Mucosa of stomach (tissue), 1 donor: ENCODE measurements around the gene EDEM2.
A peak's percentile ranks its signal among the peaks of the same experiment; 100 is the strongest.
"Not testable (repeated sequence)": the region's sequence is repeated elsewhere in the genome, so short reads cannot be mapped to it uniquely, and the experiment has no call there.

Experiments used
- H3K27me3 ChIP-seq: one replicate; pipeline ENCODE4 v1.7.0; 2013; ENCODE audit warnings: mild to moderate bottlenecking, low read length; ENCODE audit not compliant: control insufficient read depth, insufficient read depth
- H3K36me3 ChIP-seq: one replicate; pipeline ENCODE4 v1.7.0; 2013; ENCODE audit warnings: low read length; ENCODE audit not compliant: control insufficient read depth, insufficient read depth
- H3K4me1 ChIP-seq: one replicate; pipeline ENCODE4 v1.7.0; 2013; ENCODE audit warnings: mild to moderate bottlenecking, low read length; ENCODE audit not compliant: control insufficient read depth, insufficient read depth
- H3K4me3 ChIP-seq: one replicate; pipeline ENCODE4 v1.7.0; 2013; ENCODE audit warnings: low read length
- H3K9ac ChIP-seq: one replicate; pipeline ENCODE4 v1.7.0; 2013; ENCODE audit warnings: mild to moderate bottlenecking, low read length, moderate library complexity
- H3K9me3 ChIP-seq: one replicate; pipeline ENCODE4 v1.7.0; 2013; ENCODE audit warnings: mild to moderate bottlenecking, low read length, moderate library complexity; ENCODE audit not compliant: control insufficient read depth
- donor health status: Pancreatic carcinoma.

The EDEM2 gene

GRCh38 chr20:35091816-35092523, 55.2 kb downstream of the EDEM2 start:
- Histone ChIP-seq H3K9ac (peak overlapping the region; percentile 76), H3K9me3 (no peaks in the 10 kb centered on the region), H3K27me3 (no peaks in the 10 kb centered on the region), H3K4me3 (peak overlapping the region; percentile 60), H3K36me3 (no peaks in the 10 kb centered on the region), H3K4me1 (peaks cover 19% of the 10 kb centered on the region)

GRCh38 chr20:35088231-35089145, 58.6 kb downstream of the EDEM2 start:
- no peaks in the 10 kb centered on the region for H3K27me3 ChIP-seq
- no peaks in the 10 kb centered on the region for H3K9me3 ChIP-seq
- no peak overlapping the region for H3K4me3 ChIP-seq
- H3K4me1 ChIP-seq: peaks cover 30% of the 10 kb centered on the region
- no peak overlapping the region for H3K9ac ChIP-seq
- no peaks in the 10 kb centered on the region for H3K36me3 ChIP-seq

- H3K9ac ChIP-seq: no peak overlapping the region
- peaks cover 25% of the 10 kb centered on the region for H3K4me1 ChIP-seq
- no peaks in the 10 kb centered on the region for H3K27me3 ChIP-seq
- H3K9me3 ChIP-seq: no peaks in the 10 kb centered on the region
- H3K4me3 ChIP-seq: no peak overlapping the region
- no peaks in the 10 kb centered on the region for H3K36me3 ChIP-seq
These were observed 59.3 kb downstream of the EDEM2 start for GRCh38 chr20:35087791-35088190.

GRCh38 chr20:35087355-35087754, 59.8 kb downstream of the EDEM2 start:
- H3K4me1 ChIP-seq: peaks cover 25% of the 10 kb centered on the region
- H3K9me3 ChIP-seq: no peaks in the 10 kb centered on the region
- H3K9ac ChIP-seq: no peak overlapping the region
- H3K27me3 ChIP-seq: no peaks in the 10 kb centered on the region
- H3K4me3 ChIP-seq: no peak overlapping the region
- H3K36me3 ChIP-seq: no peaks in the 10 kb centered on the region

GRCh38 chr20:35085477-35086225, 61.5 kb downstream of the EDEM2 start:
- no peak overlapping the region for H3K4me3 ChIP-seq
- H3K9me3 ChIP-seq: no peaks in the 10 kb centered on the region
- H3K9ac ChIP-seq: no peak overlapping the region
- H3K27me3 ChIP-seq: no peaks in the 10 kb centered on the region
- no peaks in the 10 kb centered on the region for H3K36me3 ChIP-seq
- H3K4me1 ChIP-seq: peaks cover 13% of the 10 kb centered on the region

GRCh38 chr20:35084998-35085397, 62.1 kb downstream of the EDEM2 start:
- no peak overlapping the region for H3K4me3 ChIP-seq
- H3K9ac ChIP-seq: no peak overlapping the region
- no peaks in the 10 kb centered on the region for H3K36me3 ChIP-seq
- H3K27me3 ChIP-seq: no peaks in the 10 kb centered on the region
- H3K9me3 ChIP-seq: no peaks in the 10 kb centered on the region
- H3K4me1 ChIP-seq: peaks cover 11% of the 10 kb centered on the region

GRCh38 chr20:35080348-35080642, 66.8 kb downstream of the EDEM2 start:
- H3K27me3 ChIP-seq, H3K36me3 ChIP-seq, H3K4me1 ChIP-seq, H3K9ac ChIP-seq, H3K4me3 ChIP-seq, H3K9me3 ChIP-seq: not testable (repeated sequence)

- no peaks in the 10 kb centered on the region for H3K4me1 ChIP-seq
- no peaks in the 10 kb centered on the region for H3K9me3 ChIP-seq
- no peak overlapping the region for H3K4me3 ChIP-seq
- H3K27me3 ChIP-seq: no peaks in the 10 kb centered on the region
- peaks cover 6% of the 10 kb centered on the region for H3K36me3 ChIP-seq
- no peak overlapping the region for H3K9ac ChIP-seq
These were observed 67.4 kb downstream of the EDEM2 start for GRCh38 chr20:35079472-35080347.

GRCh38 chr20:35077872-35078271, 69.3 kb downstream of the EDEM2 start:
- H3K27me3 ChIP-seq: no peaks in the 10 kb centered on the region
- H3K9me3 ChIP-seq: no peaks in the 10 kb centered on the region
- peaks cover 6% of the 10 kb centered on the region for H3K36me3 ChIP-seq
- H3K9ac ChIP-seq: no peak overlapping the region
- no peak overlapping the region for H3K4me3 ChIP-seq
- H3K4me1 ChIP-seq: no peaks in the 10 kb centered on the region

GRCh38 chr20:35077341-35077740, 69.8 kb downstream of the EDEM2 start:
- no peaks in the 10 kb centered on the region for H3K9me3 ChIP-seq
- H3K4me3 ChIP-seq: no peak overlapping the region
- peaks cover 6% of the 10 kb centered on the region for H3K36me3 ChIP-seq
- no peaks in the 10 kb centered on the region for H3K4me1 ChIP-seq
- H3K9ac ChIP-seq: no peak overlapping the region
- H3K27me3 ChIP-seq: no peaks in the 10 kb centered on the region

- H3K9me3 ChIP-seq, H3K36me3 ChIP-seq, H3K4me1 ChIP-seq, H3K27me3 ChIP-seq, H3K9ac ChIP-seq, H3K4me3 ChIP-seq: not testable (repeated sequence)
These were observed 75.5 kb downstream of the EDEM2 start for GRCh38 chr20:35071436-35072153.
